Upper lobe of left lung (tissue), 4 donors: Measurements from ENCODE around the gene EHMT1.
A peak's percentile ranks its signal among the peaks of the same experiment; 100 is the strongest.

ENCODE experiments used
- CTCF ChIP-seq, 6 experiments: fragments of 450-650 bp in 4 of 6; fragments of 200-600 bp in 2 of 6; sonication (generic) in 2 of 6; IDR thresholded peaks; one replicate each; pipeline ENCODE4 v1.5.1; 2016 to 2019; ENCODE audit warnings: antibody characterized with exemption in 6 of 6
- EP300 ChIP-seq, 4 donors: sonication (generic); formaldehyde crosslinking; IDR thresholded peaks; one replicate each; pipeline ENCODE4 v1.5.1; 2017; ENCODE audit warnings: antibody characterized with exemption in 4 of 4, control low read depth in 2 of 4
- POLR2A ChIP-seq, 4 donors: fragments of 450-650 bp; IDR thresholded peaks; one replicate each; pipeline ENCODE4 v1.5.1; 2016 to 2017; ENCODE audit warnings: antibody characterized with exemption in 4 of 4, mild to moderate bottlenecking in 2 of 4
- POLR2AphosphoS5 ChIP-seq, 2 donors: sonication (generic); formaldehyde crosslinking; IDR thresholded peaks; one replicate each; pipeline ENCODE4 v1.5.1; 2017; ENCODE audit warnings: antibody characterized with exemption in 2 of 2

GRCh38 chr9:137619240-137620047 lies 639 bp downstream of the EHMT1 start:
- TF ChIP-seq EP300 (IDR thresholded peaks at IDR 0.05) (no peak), CTCF (IDR thresholded peaks at IDR 0.05) (no peak), POLR2A (IDR thresholded peaks at IDR 0.05) (peak in 1 of 4 donors; percentile 35), POLR2AphosphoS5 (IDR thresholded peaks at IDR 0.05) (no peak)
